HuH-7.5 (cell line): ENCODE measurements around the gene GPM6B.
"Not testable (repeated sequence)": the region's sequence is repeated elsewhere in the genome, so short reads cannot be mapped to it uniquely, and the experiment has no call there.

ENCODE experiments used
- DNase-seq: peaks from one replicate; pipeline ENCODE4 v3.0.0; 2011; ENCODE audit warnings: low spot score

Gene GPM6B

GRCh38 chrX:13764281-13764680 is 52.6 kb downstream of the GPM6B start:
- DNase-seq: no peak

- DNase-seq: no peak
These were observed 53.4 kb downstream of the GPM6B start for GRCh38 chrX:13763489-13763888.

- no peak for DNase-seq
These were observed 55.1 kb downstream of the GPM6B start for GRCh38 chrX:13761606-13762414.

- DNase-seq: no peak
These were observed 56.5 kb downstream of the GPM6B start for GRCh38 chrX:13760426-13760825.

- no peak for DNase-seq
These were observed 57.7 kb downstream of the GPM6B start for GRCh38 chrX:13759152-13759718.

GRCh38 chrX:13756381-13756780 is 60.5 kb downstream of the GPM6B start:
- no peak for DNase-seq

GRCh38 chrX:13755254-13755653 is 61.6 kb downstream of the GPM6B start:
- no peak for DNase-seq

GRCh38 chrX:13754765-13755164 is 62.1 kb downstream of the GPM6B start:
- no peak for DNase-seq

GRCh38 chrX:13752646-13753045 is 64.2 kb downstream of the GPM6B start:
- DNase-seq: no peak

GRCh38 chrX:13752141-13752540 is 64.8 kb downstream of the GPM6B start:
- no peak for DNase-seq

- no peak for DNase-seq
These were observed 66.1 kb downstream of the GPM6B start for GRCh38 chrX:13750812-13751211.

- DNase-seq: no peak
These were observed 66.7 kb downstream of the GPM6B start for GRCh38 chrX:13750204-13750603.

GRCh38 chrX:13748486-13748885 is 68.4 kb downstream of the GPM6B start:
- DNase-seq: no peak

GRCh38 chrX:13747836-13748235 is 69.1 kb downstream of the GPM6B start:
- no peak for DNase-seq

- no peak for DNase-seq
These were observed 74.3 kb downstream of the GPM6B start for GRCh38 chrX:13742397-13743176.

GRCh38 chrX:13741695-13742094 is 75.2 kb downstream of the GPM6B start:
- no peak for DNase-seq

- DNase-seq: peak; percentile 44
These were observed 82.4 kb downstream of the GPM6B start, which contains the start of the genes OFD1 and TRAPPC2 for GRCh38 chrX:13734278-13735172. TSS of gene OFD1 (plus strand) at chrX:13734748. CDS start at chrX:13735072, 324 bp downstream. TSS of gene TRAPPC2 (minus strand) at chrX:13734620. CDS start at chrX:13719963, 14,657 bp downstream.

GRCh38 chrX:13733506-13733905 is 83.4 kb downstream of the GPM6B start:
- DNase-seq: no peak

- DNase-seq: no peak
These were observed 84.4 kb downstream of the GPM6B start for GRCh38 chrX:13732246-13733067.

GRCh38 chrX:13730523-13730922 is 86.4 kb downstream of the GPM6B start:
- DNase-seq: not testable (repeated sequence)

- not testable (repeated sequence) for DNase-seq
These were observed 90.3 kb downstream of the GPM6B start for GRCh38 chrX:13726583-13726982.
